ENCODE data around the gene WDFY1. TPM values are rescaled to one million over a fixed set of nuclear protein-coding genes. Genes with fewer than 3 reads are reported as not detected.

The WDFY1 gene
- polyA plus RNA-seq, 3 donors = 31.7 to 59.8 (median 40.7) TPM

DNA sequence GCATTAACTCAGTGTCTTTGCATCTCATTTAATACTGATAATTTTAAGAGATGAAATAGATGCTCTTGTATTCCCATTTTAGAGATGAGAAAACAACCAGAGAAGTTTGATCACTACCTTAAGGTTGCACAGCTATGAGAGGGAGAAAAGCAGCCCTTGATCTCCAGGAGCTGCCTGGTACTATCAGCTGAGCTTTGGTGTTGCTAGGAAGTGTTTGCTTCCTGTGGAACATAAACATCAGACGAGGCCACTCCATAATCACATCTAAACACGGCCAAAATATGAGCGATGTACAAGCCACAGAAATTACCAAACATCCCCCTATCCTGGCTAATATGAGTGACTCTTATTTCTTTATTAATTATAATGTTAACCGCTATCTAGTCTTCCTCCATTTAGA is 620 bp upstream of the WDFY1 start:
- no peaks in the 10 kb centered on the region for H3K27me3 ChIP-seq (ENCODE audit: control insufficient read depth in 2 of 2, insufficient read depth in 2 of 2, low read length in 2 of 2)
- TF ChIP-seq, protein P1, sequence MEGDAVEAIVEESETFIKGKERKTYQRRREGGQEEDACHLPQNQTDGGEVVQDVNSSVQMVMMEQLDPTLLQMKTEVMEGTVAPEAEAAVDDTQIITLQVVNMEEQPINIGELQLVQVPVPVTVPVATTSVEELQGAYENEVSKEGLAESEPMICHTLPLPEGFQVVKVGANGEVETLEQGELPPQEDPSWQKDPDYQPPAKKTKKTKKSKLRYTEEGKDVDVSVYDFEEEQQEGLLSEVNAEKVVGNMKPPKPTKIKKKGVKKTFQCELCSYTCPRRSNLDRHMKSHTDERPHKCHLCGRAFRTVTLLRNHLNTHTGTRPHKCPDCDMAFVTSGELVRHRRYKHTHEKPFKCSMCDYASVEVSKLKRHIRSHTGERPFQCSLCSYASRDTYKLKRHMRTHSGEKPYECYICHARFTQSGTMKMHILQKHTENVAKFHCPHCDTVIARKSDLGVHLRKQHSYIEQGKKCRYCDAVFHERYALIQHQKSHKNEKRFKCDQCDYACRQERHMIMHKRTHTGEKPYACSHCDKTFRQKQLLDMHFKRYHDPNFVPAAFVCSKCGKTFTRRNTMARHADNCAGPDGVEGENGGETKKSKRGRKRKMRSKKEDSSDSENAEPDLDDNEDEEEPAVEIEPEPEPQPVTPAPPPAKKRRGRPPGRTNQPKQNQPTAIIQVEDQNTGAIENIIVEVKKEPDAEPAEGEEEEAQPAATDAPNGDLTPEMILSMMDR (IDR thresholded peaks at IDR 0.05) = no peak
- peaks cover 50% of the 10 kb centered on the region for H3K79me2 ChIP-seq (ENCODE audit: insufficient read depth, low read length)
- Mint-ChIP-seq H3K4me1 (peaks cover 38% of the 10 kb centered on the region), H3K9me3 (no peaks in the 10 kb centered on the region), H3K27me3 (ENCODE audit: low read depth in 3 of 3) (peaks cover 0 to 5% (median 0%) of the 10 kb centered on the region in 3 donors), H3K27ac (peak overlapping the region in 1 of 7 donors; percentile 39), H3K36me3 (peaks cover 0 to 8% of the 10 kb centered on the region in 2 donors), H3K4me3 (no peak overlapping the region)
- peak overlapping the region; percentile 92 for H3K4me2 ChIP-seq (replicated peaks; ENCODE audit: extremely low read depth, low read length, poor library complexity, severe bottlenecking)
- peaks cover 9 to 24% of the 10 kb centered on the region in 2 donors for H3K4me1 ChIP-seq (ENCODE audit: control insufficient read depth in 1 of 2, insufficient read depth in 2 of 2, low read length in 2 of 2)
- intact Hi-C loops (cut with micrococcal nuclease) = no loop called here
- peak overlapping the region; percentile 91 for H2AFZ ChIP-seq (ENCODE audit: insufficient read depth, low read depth, low read length, poor library complexity, severe bottlenecking)
- H3K9me3 ChIP-seq (replicated peaks in 1 of 2; ENCODE audit: control insufficient read depth in 1 of 2, insufficient read depth in 1 of 2, low read length in 2 of 2) = no peaks in the 10 kb centered on the region
- DNase-seq = no peak
- H3K36me3 ChIP-seq (replicated peaks in 1 of 2; ENCODE audit: control insufficient read depth in 1 of 2, insufficient read depth in 2 of 2, low read length in 2 of 2) = no peaks in the 10 kb centered on the region
- H3K9ac ChIP-seq (ENCODE audit: insufficient read depth, low read length, poor library complexity, severe bottlenecking) = no peak overlapping the region
- peak overlapping the region in 1 of 3 experiments; percentile 81 for H3K4me3 ChIP-seq (replicated peaks in 1 of 3; ENCODE audit: low read depth in 2 of 3, low read length in 3 of 3)
- H4K20me1 ChIP-seq (ENCODE audit: insufficient read depth, low read length) = peaks cover 30% of the 10 kb centered on the region
- WGBS (ENCODE audit: insufficient coverage) = no CpG with 5 or more reads among the region's 4 CpGs
- H3K27ac ChIP-seq (ENCODE audit: low read depth in 1 of 2, low read length in 2 of 2) = no peak overlapping the region

DNA sequence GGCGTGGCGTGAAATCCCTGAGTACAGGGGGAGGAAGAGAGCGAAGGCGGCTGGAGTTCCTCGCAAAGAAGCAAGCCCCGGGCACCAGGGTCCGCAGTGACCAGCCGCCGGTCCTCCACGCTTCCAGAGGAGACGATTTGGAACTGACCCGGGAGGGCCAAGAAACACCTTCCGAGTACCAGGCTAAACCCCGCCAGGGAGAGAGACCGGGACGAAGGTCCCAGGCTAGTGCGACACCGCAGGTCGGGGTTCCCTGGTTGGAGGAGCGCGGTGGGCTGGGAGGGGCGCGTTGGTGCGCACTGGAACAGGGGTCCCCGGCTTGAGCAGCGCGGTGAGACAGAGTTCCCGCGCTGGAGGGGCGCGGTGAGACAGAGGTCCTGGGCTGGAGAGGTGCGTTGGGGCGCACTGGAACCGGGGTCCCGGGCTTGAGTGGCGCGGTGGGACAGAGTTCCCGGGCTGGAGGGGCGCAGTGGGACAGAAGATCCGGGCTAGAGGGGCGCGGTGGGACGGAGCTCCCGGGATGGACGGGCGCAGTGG is 901 bp downstream of the WDFY1 start:
- Histone ChIP-seq H3K36me3 (replicated peaks in 1 of 2; ENCODE audit: control insufficient read depth in 1 of 2, insufficient read depth in 2 of 2, low read length in 2 of 2) (no peaks in the 10 kb centered on the region), H3K4me3 (replicated peaks in 1 of 3; ENCODE audit: low read depth in 2 of 3, low read length in 3 of 3) (peak overlapping the region; percentile 61 to 95 (median 81)), H3K79me2 (ENCODE audit: insufficient read depth, low read length) (peaks cover 65% of the 10 kb centered on the region), H3K27ac (ENCODE audit: low read depth in 1 of 2, low read length in 2 of 2) (peak overlapping the region; percentile 63 to 96), H3K27me3 (ENCODE audit: control insufficient read depth in 2 of 2, insufficient read depth in 2 of 2, low read length in 2 of 2) (no peaks in the 10 kb centered on the region), H3K9ac (ENCODE audit: insufficient read depth, low read length, poor library complexity, severe bottlenecking) (peak overlapping the region; percentile 99), H3K9me3 (replicated peaks in 1 of 2; ENCODE audit: control insufficient read depth in 1 of 2, insufficient read depth in 1 of 2, low read length in 2 of 2) (no peaks in the 10 kb centered on the region), H4K20me1 (ENCODE audit: insufficient read depth, low read length) (peaks cover 44% of the 10 kb centered on the region), H3K4me1 (ENCODE audit: control insufficient read depth in 1 of 2, insufficient read depth in 2 of 2, low read length in 2 of 2) (peaks cover 10 to 27% of the 10 kb centered on the region in 2 donors), H3K4me2 (replicated peaks; ENCODE audit: extremely low read depth, low read length, poor library complexity, severe bottlenecking) (peak overlapping the region; percentile 92), H2AFZ (ENCODE audit: insufficient read depth, low read depth, low read length, poor library complexity, severe bottlenecking) (peak overlapping the region; percentile 91)
- peak in 2 of 3 donors; percentile 16 to 18 for DNase-seq
- Mint-ChIP-seq H3K36me3 (peaks cover 5 to 14% of the 10 kb centered on the region in 2 donors), H3K9me3 (peaks cover 0 to 9% (median 5%) of the 10 kb centered on the region in 7 donors), H3K27me3 (ENCODE audit: low read depth in 3 of 3) (peaks cover 0 to 5% (median 0%) of the 10 kb centered on the region in 3 donors), H3K4me1 (peaks cover 36% of the 10 kb centered on the region), H3K27ac (peak overlapping the region; percentile 87 to 96 (median 93)), H3K4me3 (peak overlapping the region; percentile 97 to 98)
- intact Hi-C loops (cut with micrococcal nuclease) = loop anchor here in 1 of 2 donors (5.0 kb wide), 1 partner anchor 47 kb away; no protein-coding TSS in a partner anchor
- TF ChIP-seq, protein P1 (IDR thresholded peaks at IDR 0.05) = no peak
- under 1% methylated on average over 46 of the region's 46 CpGs for WGBS (ENCODE audit: insufficient coverage)
